ENCODE results near the gene PYROXD2. TPM values are rescaled to one million over a fixed set of nuclear protein-coding genes. Genes with fewer than 3 reads are reported as not detected.

PYROXD2 gene
- total RNA-seq, 1 experiment from 2014 or later, result 8.1 TPM

- CTCF ChIA-PET, result interaction anchor here (0.7 to 1.2 kb wide), 2 partner anchors 42 to 74 kb away, joined by 3 to 4 read pairs; no protein-coding TSS in a partner anchor
- no peak for TF ChIP-seq HMGXB4 (CRISPR knock-in tag; IDR thresholded peaks at IDR 0.05)
- TF ChIP-seq FOXP1 (CRISPR knock-in tag; IDR thresholded peaks at IDR 0.05; ENCODE audit: borderline replicate concordance), result no peak
- TF ChIP-seq ZNF416 (CRISPR knock-in tag; IDR thresholded peaks at IDR 0.05), result no peak
- no peak for TF ChIP-seq GABPB1 (CRISPR knock-in tag; IDR thresholded peaks at IDR 0.05)
- TF ChIP-seq, protein P1, sequence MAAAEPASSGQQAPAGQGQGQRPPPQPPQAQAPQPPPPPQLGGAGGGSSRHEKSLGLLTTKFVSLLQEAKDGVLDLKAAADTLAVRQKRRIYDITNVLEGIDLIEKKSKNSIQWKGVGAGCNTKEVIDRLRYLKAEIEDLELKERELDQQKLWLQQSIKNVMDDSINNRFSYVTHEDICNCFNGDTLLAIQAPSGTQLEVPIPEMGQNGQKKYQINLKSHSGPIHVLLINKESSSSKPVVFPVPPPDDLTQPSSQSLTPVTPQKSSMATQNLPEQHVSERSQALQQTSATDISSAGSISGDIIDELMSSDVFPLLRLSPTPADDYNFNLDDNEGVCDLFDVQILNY (CRISPR knock-in tag; IDR thresholded peaks at IDR 0.05), result no peak
- no peak for TF ChIP-seq RELA (CRISPR knock-in tag; IDR thresholded peaks at IDR 0.05; ENCODE audit: borderline replicate concordance)
- TF ChIP-seq ERG (CRISPR knock-in tag; IDR thresholded peaks at IDR 0.05), result no peak
- no peak for TF ChIP-seq ZNF263 (CRISPR knock-in tag; IDR thresholded peaks at IDR 0.05; ENCODE audit: low read depth)
- no peak for TF ChIP-seq JAZF1 (CRISPR knock-in tag; IDR thresholded peaks at IDR 0.05)
- no peak for TF ChIP-seq IRF2 (CRISPR knock-in tag; IDR thresholded peaks at IDR 0.05; ENCODE audit: borderline replicate concordance, low read depth)
- no peak for TF ChIP-seq MXD4 (CRISPR knock-in tag; IDR thresholded peaks at IDR 0.05; ENCODE audit: borderline replicate concordance)
- TF ChIP-seq SMAD4 (CRISPR knock-in tag; IDR thresholded peaks at IDR 0.05), result no peak
- no peak for TF ChIP-seq ATF6 (CRISPR knock-in tag; IDR thresholded peaks at IDR 0.05)
- no peak for TF ChIP-seq CBFB (CRISPR knock-in tag; IDR thresholded peaks at IDR 0.05; ENCODE audit: low read depth)
- TF ChIP-seq, protein P2, sequence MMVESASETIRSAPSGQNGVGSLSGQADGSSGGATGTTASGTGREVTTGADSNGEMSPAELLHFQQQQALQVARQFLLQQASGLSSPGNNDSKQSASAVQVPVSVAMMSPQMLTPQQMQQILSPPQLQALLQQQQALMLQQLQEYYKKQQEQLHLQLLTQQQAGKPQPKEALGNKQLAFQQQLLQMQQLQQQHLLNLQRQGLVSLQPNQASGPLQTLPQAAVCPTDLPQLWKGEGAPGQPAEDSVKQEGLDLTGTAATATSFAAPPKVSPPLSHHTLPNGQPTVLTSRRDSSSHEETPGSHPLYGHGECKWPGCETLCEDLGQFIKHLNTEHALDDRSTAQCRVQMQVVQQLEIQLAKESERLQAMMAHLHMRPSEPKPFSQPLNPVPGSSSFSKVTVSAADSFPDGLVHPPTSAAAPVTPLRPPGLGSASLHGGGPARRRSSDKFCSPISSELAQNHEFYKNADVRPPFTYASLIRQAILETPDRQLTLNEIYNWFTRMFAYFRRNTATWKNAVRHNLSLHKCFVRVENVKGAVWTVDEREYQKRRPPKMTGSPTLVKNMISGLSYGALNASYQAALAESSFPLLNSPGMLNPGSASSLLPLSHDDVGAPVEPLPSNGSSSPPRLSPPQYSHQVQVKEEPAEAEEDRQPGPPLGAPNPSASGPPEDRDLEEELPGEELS (CRISPR knock-in tag; IDR thresholded peaks at IDR 0.05), result no peak
- no peak for TF ChIP-seq NR2C2 (CRISPR knock-in tag; IDR thresholded peaks at IDR 0.05)
- TF ChIP-seq, protein P3, sequence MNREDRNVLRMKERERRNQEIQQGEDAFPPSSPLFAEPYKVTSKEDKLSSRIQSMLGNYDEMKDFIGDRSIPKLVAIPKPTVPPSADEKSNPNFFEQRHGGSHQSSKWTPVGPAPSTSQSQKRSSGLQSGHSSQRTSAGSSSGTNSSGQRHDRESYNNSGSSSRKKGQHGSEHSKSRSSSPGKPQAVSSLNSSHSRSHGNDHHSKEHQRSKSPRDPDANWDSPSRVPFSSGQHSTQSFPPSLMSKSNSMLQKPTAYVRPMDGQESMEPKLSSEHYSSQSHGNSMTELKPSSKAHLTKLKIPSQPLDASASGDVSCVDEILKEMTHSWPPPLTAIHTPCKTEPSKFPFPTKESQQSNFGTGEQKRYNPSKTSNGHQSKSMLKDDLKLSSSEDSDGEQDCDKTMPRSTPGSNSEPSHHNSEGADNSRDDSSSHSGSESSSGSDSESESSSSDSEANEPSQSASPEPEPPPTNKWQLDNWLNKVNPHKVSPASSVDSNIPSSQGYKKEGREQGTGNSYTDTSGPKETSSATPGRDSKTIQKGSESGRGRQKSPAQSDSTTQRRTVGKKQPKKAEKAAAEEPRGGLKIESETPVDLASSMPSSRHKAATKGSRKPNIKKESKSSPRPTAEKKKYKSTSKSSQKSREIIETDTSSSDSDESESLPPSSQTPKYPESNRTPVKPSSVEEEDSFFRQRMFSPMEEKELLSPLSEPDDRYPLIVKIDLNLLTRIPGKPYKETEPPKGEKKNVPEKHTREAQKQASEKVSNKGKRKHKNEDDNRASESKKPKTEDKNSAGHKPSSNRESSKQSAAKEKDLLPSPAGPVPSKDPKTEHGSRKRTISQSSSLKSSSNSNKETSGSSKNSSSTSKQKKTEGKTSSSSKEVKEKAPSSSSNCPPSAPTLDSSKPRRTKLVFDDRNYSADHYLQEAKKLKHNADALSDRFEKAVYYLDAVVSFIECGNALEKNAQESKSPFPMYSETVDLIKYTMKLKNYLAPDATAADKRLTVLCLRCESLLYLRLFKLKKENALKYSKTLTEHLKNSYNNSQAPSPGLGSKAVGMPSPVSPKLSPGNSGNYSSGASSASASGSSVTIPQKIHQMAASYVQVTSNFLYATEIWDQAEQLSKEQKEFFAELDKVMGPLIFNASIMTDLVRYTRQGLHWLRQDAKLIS (CRISPR knock-in tag; IDR thresholded peaks at IDR 0.05; ENCODE audit: borderline replicate concordance), result no peak
- TF ChIP-seq, protein P4, sequence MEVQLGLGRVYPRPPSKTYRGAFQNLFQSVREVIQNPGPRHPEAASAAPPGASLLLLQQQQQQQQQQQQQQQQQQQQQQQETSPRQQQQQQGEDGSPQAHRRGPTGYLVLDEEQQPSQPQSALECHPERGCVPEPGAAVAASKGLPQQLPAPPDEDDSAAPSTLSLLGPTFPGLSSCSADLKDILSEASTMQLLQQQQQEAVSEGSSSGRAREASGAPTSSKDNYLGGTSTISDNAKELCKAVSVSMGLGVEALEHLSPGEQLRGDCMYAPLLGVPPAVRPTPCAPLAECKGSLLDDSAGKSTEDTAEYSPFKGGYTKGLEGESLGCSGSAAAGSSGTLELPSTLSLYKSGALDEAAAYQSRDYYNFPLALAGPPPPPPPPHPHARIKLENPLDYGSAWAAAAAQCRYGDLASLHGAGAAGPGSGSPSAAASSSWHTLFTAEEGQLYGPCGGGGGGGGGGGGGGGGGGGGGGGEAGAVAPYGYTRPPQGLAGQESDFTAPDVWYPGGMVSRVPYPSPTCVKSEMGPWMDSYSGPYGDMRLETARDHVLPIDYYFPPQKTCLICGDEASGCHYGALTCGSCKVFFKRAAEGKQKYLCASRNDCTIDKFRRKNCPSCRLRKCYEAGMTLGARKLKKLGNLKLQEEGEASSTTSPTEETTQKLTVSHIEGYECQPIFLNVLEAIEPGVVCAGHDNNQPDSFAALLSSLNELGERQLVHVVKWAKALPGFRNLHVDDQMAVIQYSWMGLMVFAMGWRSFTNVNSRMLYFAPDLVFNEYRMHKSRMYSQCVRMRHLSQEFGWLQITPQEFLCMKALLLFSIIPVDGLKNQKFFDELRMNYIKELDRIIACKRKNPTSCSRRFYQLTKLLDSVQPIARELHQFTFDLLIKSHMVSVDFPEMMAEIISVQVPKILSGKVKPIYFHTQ (CRISPR knock-in tag; IDR thresholded peaks at IDR 0.05), result no peak
- no peak for TF ChIP-seq ZNF671 (CRISPR knock-in tag; IDR thresholded peaks at IDR 0.05)
- TF ChIP-seq MYBL2 (CRISPR knock-in tag; IDR thresholded peaks at IDR 0.05), result no peak
These were observed 32.3 kb downstream of the PYROXD2 start for GRCh38 chr10:98382691-98383101.

More at GRCh38 chr10:98382691-98383101, 32.3 kb downstream of the PYROXD2 start:
- Mint-ChIP-seq H3K4me3 (no peak overlapping the region), H3K9me3 (peaks cover 4% of the 10 kb centered on the region), H3K4me1 (peaks cover 10% of the 10 kb centered on the region), H3K27me3 (ENCODE audit: low read depth) (no peaks in the 10 kb centered on the region), H3K36me3 (peaks cover 5% of the 10 kb centered on the region), H3K27ac (no peak overlapping the region)
- POLR2A ChIA-PET, result no interaction called here
- DNase-seq (ENCODE audit: low spot score) (no peak), ATAC-seq (no peak)

All from WTC11 (cell line).